Panc1 (cell line): Measurements from ENCODE around the gene VWA5B1. TPM values are rescaled to one million over a fixed set of nuclear protein-coding genes. Genes with fewer than 3 reads are reported as not detected.

Experiments
- ATAC-seq: fragments of 200-7000 bp; cut with Tn5 transposase; 2 replicates; pipeline ENCODE4 v1.9.1; 2020; ENCODE audit warnings: mild to moderate bottlenecking, moderate library complexity
- BruUV-seq: library from RNA; stranded (reverse); fragments of 400-500 nt; replicated peaks from 2 replicates; lab custom pipeline; 2021; lab: Mats Ljungman, UMichigan
- CTCF ChIA-PET: fragments of 300-600 bp; sonication (Branson Sonifier 250); formaldehyde crosslinking; loops from one replicate; lab custom pipeline; 2022; ENCODE audit warnings: antibody characterized with exemption; lab: Charles Lee
- POLR2A ChIA-PET: fragments of 300-600 bp; sonication (Branson Sonifier 250); formaldehyde crosslinking; loops from one replicate; lab custom pipeline; 2022; ENCODE audit warnings: antibody characterized with exemption; lab: Charles Lee
- DNase-seq: peaks from one replicate; pipeline ENCODE4 v3.0.0-alpha.2; 2010; ENCODE audit warnings: low read depth, low spot score
- H3K27ac ChIP-seq: 2 replicates; pipeline ENCODE4 v1.5.1; 2011; ENCODE audit warnings: mild to moderate bottlenecking, low read length, inconsistent platforms
- H3K27me3 ChIP-seq: fragments of 200-500 bp; sonication (Bioruptor generic); 2 replicates; pipeline ENCODE4 v1.6.0; 2014; ENCODE audit warnings: low read length, inconsistent platforms; ENCODE audit not compliant: control insufficient read depth, insufficient read depth
- H3K36me3 ChIP-seq: fragments of 200-500 bp; sonication (Bioruptor generic); 2 replicates; pipeline ENCODE4 v1.5.1; 2014; ENCODE audit warnings: inconsistent platforms, mild to moderate bottlenecking, low read length, moderate library complexity; ENCODE audit not compliant: control insufficient read depth, insufficient read depth
- H3K4me1 ChIP-seq: 2 replicates; pipeline ENCODE4 v1.5.1; 2011; ENCODE audit warnings: inconsistent platforms, mild to moderate bottlenecking, low read length, moderate library complexity; ENCODE audit not compliant: control insufficient read depth, insufficient read depth
- H3K4me3 ChIP-seq, 2 experiments: 2 replicates each; pipeline ENCODE4 v1.5.1; 2011 to 2012; ENCODE audit warnings: low read depth in 2 of 2, low read length in 2 of 2, mild to moderate bottlenecking in 2 of 2, inconsistent platforms in 1 of 2, moderate library complexity in 1 of 2
- H3K9me3 ChIP-seq: fragments of 200-500 bp; sonication (Bioruptor generic); 2 replicates; pipeline ENCODE4 v1.5.1; 2014; ENCODE audit warnings: low read depth, mild to moderate bottlenecking, inconsistent platforms, low read length, moderate library complexity; ENCODE audit not compliant: control insufficient read depth, insufficient read depth
- CTCF ChIP-seq: fragments of 450-650 bp; IDR thresholded peaks from 2 replicates; pipeline ENCODE4 v1.5.1; 2017; ENCODE audit warnings: mild to moderate bottlenecking
- POLR2AphosphoS5 ChIP-seq: IDR thresholded peaks from 2 replicates; pipeline ENCODE4 v1.6.1; 2012; ENCODE audit warnings: mild to moderate bottlenecking, low read depth, low read length, moderate library complexity
- REST ChIP-seq, 2 experiments: IDR thresholded peaks; 2 replicates each; pipeline ENCODE4 v1.6.1; 2011 to 2012; ENCODE audit warnings: low read depth in 2 of 2, control low read depth in 1 of 2, low read length in 1 of 2, mild to moderate bottlenecking in 1 of 2, moderate library complexity in 1 of 2; ENCODE audit not compliant: insufficient read depth in 1 of 2
- SIN3A ChIP-seq: IDR thresholded peaks from 2 replicates; pipeline ENCODE4 v1.6.1; 2012; ENCODE audit warnings: low read depth, mild to moderate bottlenecking, low read length, moderate library complexity, borderline replicate concordance; ENCODE audit not compliant: insufficient read depth
- TCF7L2 ChIP-seq: IDR thresholded peaks from 2 replicates; pipeline ENCODE4 v1.6.1; 2011; ENCODE audit warnings: mild to moderate bottlenecking, low read depth, low read length, inconsistent platforms
- in situ Hi-C: cut with HindIII; loops from 2 replicates; pipeline ENCODE4 v1.10.0; 2016; ENCODE audit warnings: low sequenced_read_pairs, low pct_unique_long_range_greater_than_20kb
- intact Hi-C: fragments of 100-400 bp; cut with micrococcal nuclease; formaldehyde crosslinking; loops from one replicate; pipeline ENCODE4 v1.10.0; 2022; ENCODE audit not compliant: unreplicated experiment
- total RNA-seq: library from RNA; stranded (reverse); gene quantifications from one replicate; pipeline ENCODE4 v1.2.1, GENCODE V29; 2021; ENCODE audit not compliant: unreplicated experiment

Gene VWA5B1
- total RNA-seq, 1 experiment from 2014 or later: not detected

DNA sequence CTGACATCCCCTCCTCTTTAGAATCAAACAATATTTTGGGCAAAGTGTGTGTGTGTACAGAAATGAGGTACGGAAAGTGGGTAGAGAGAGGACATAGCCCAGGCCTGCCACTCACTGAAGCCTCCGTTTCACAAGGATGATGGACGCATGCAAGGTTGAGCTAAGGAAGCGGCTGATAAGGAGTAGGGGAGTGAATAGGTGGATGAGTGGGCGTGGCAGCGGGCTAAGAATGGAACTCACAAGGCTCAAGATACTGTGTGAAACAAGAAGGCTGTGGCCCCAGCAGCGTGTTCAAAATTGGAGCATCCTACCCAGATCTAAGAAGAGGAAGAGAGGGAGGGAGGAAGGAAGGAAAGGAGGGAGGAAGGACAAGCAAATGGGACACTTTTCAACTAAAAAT lies 37.5 kb downstream of the VWA5B1 start:
- H3K36me3 ChIP-seq: no peaks in the 10 kb centered on the region
- ChIA-PET POLR2A (no interaction called here), CTCF (no interaction called here)
- in situ Hi-C loops (no loop called here), intact Hi-C loops (no loop called here)
- no peak for TF ChIP-seq REST (IDR thresholded peaks at IDR 0.05; ENCODE audit: insufficient read depth in 1 of 2, low read depth in 2 of 2, low read length in 1 of 2)
- no peak for TF ChIP-seq TCF7L2
- TF ChIP-seq CTCF: no peak
- no peak for TF ChIP-seq SIN3A
- TF ChIP-seq POLR2AphosphoS5: no peak
- H3K4me3 ChIP-seq: no peak overlapping the region
- ATAC-seq (no peak), DNase-seq (no peak)
- BruUV-seq: no TSS peak
- peaks cover 10% of the 10 kb centered on the region; the same call in 1 of the 2 replicates for H3K27me3 ChIP-seq
- no peaks in the 10 kb centered on the region for H3K4me1 ChIP-seq
- no peaks in the 10 kb centered on the region for H3K9me3 ChIP-seq
- H3K27ac ChIP-seq: no peak overlapping the region

DNA sequence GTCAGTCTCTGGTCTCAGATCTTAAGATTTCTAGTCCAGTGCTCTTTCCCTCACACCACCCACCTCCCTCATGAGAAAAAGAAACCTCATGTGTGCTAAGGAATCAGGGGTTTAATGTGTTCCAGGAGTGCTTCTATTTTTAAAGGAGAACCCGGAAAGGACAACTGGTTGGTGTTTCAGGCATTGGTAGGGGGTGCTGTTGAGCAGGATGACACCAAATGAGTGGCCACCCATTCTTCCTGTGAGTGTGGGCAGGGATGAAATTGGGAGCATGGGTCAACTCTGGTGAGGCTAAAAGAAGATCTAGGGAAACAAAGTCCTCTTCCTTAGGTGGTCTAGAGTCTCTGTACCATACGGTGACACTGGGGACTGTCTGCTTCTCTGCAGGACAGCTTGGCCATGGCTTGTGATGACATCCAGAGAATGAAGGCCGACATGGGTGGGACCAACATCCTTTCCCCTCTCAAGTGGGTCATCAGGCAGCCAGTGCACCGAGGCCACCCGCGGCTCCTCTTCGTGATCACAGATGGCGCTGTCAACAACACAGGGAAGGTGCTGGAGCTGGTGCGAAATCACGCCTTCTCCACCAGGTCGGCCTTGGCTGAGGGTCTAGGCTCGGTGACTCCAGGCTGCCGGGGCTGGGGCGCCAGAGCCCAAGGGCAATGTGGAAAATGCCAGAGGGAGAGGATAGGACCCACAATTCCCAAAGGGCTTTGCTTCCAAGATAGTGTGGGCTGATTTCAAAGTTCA lies 39.3 kb downstream of the VWA5B1 start:
- BruUV-seq: no TSS peak
- ChIA-PET CTCF (no interaction called here), POLR2A (no interaction called here)
- DNase-seq (no peak), ATAC-seq (no peak)
- no peaks in the 10 kb centered on the region for H3K9me3 ChIP-seq
- H3K27me3 ChIP-seq: peaks cover 8% of the 10 kb centered on the region; the same call in 1 of the 2 replicates
- in situ Hi-C loops (no loop called here), intact Hi-C loops (no loop called here)
- no peaks in the 10 kb centered on the region for H3K36me3 ChIP-seq
- H3K4me1 ChIP-seq: no peaks in the 10 kb centered on the region
- H3K27ac ChIP-seq: no peak overlapping the region
- TF ChIP-seq CTCF (peak; percentile 43; the same call in 1 of the 2 replicates), REST (IDR thresholded peaks at IDR 0.05; ENCODE audit: insufficient read depth in 1 of 2, low read depth in 2 of 2, low read length in 1 of 2) (no peak)
- no peak overlapping the region for H3K4me3 ChIP-seq
